Stomach (tissue), 9 donors: ENCODE results near the gene MED12L. TPM values are rescaled to one million over a fixed set of nuclear protein-coding genes. Genes with fewer than 3 reads are reported as not detected.

Experiments
- DNase-seq, 2 donors: peaks; one replicate each; pipeline versions ENCODE4 v3.0.0 to v3.0.0-alpha.2; 2013 to 2019
- H3K27ac ChIP-seq, 5 donors: fragments of 200-600 bp in 4 of 5; sonication (generic) in 4 of 5; one replicate each; pipeline ENCODE4 v1.5.1; 2013 to 2019; ENCODE audit warnings: mild to moderate bottlenecking in 1 of 5, moderate library complexity in 1 of 5
- H3K27me3 ChIP-seq, 3 donors: fragments of 200-600 bp; sonication (generic); one replicate each; pipeline ENCODE4 v1.5.1; 2017 to 2019; ENCODE audit warnings: mixed run types in 1 of 3
- H3K36me3 ChIP-seq, 4 donors: fragments of 200-600 bp; sonication (generic); 1 replicate in 3 of 4; 2 replicates in 1 of 4; pipeline ENCODE4 v1.5.1; 2016 to 2019
- H3K4me1 ChIP-seq, 4 donors: fragments of 200-600 bp; sonication (generic); one replicate each; pipeline ENCODE4 v1.5.1; 2016 to 2019
- H3K4me3 ChIP-seq, 4 donors: fragments of 200-600 bp; sonication (generic) in 3 of 4; one replicate each; pipeline ENCODE4 v1.5.1; 2016 to 2019; ENCODE audit warnings: mild to moderate bottlenecking in 1 of 4
- H3K9me3 ChIP-seq, 4 donors: fragments of 200-600 bp; sonication (generic); one replicate each; pipeline ENCODE4 v1.5.1; 2016 to 2019
- CTCF ChIP-seq, 7 experiments: fragments of 450-650 bp in 4 of 7; fragments of 200-600 bp in 3 of 7; sonication (generic) in 3 of 7; IDR thresholded peaks; one replicate each; pipeline ENCODE4 v1.5.1; 2016 to 2019; ENCODE audit warnings: antibody characterized with exemption in 7 of 7, control low read depth in 2 of 7, mild to moderate bottlenecking in 1 of 7
- EP300 ChIP-seq: sonication (generic); formaldehyde crosslinking; IDR thresholded peaks from one replicate; pipeline ENCODE4 v1.6.1; 2017; ENCODE audit warnings: antibody characterized with exemption
- POLR2A ChIP-seq, 4 donors: fragments of 450-650 bp; IDR thresholded peaks; one replicate each; pipeline ENCODE4 v1.6.1; 2016; ENCODE audit warnings: antibody characterized with exemption in 4 of 4, control low read depth in 2 of 4, mild to moderate bottlenecking in 1 of 4, moderate library complexity in 1 of 4
- POLR2AphosphoS5 ChIP-seq, 3 donors: sonication (generic); formaldehyde crosslinking; IDR thresholded peaks; one replicate each; pipeline ENCODE4 v1.6.1; 2016; ENCODE audit warnings: antibody characterized with exemption in 3 of 3
- WGBS, 5 donors: extraction: QIAGEN DNeasy Blood & Tissue Kit in 3 of 5; methylation state at CpG; one replicate each; pipeline versions ENCODE4 v1.1.5 to v1.1.7; 2013 to 2018; 5-methylcytosine and 5-hydroxymethylcytosine counted together
- intact Hi-C: fragments of 100-400 bp; cut with DNase I; formaldehyde crosslinking; loops from one replicate; pipeline ENCODE4 v1.15.1; 2023; ENCODE audit warnings: low total_unique reads
- polyA plus RNA-seq, 3 donors: library from polyadenylated mRNA; stranded (reverse); fragments of 200-250 nt; gene quantifications; one replicate each; pipeline ENCODE4 v1.2.3, GENCODE V29; 2013
- total RNA-seq, 5 donors: library from RNA; depleted of rRNA; stranded (reverse); fragments of >200 nt; gene quantifications; one replicate each; pipeline versions ENCODE4 v1.1.0 to v1.2.3, GENCODE V29; 2014 to 2016
- donor health status: healthy with polysubstance abuse.
- donor health status: Bipolar disorder and iron deficiency.
- donor health status: healthy.

Gene MED12L
- total and polyA plus RNA-seq, 8 donors: 0.06 to 2.9 (median 0.36) TPM; not detected in 2

GRCh38 chr3:151156618-151157216 is 71.3 kb downstream of the MED12L start:
- intact Hi-C loops: no loop called here
- no peaks in the 10 kb centered on the region for H3K36me3 ChIP-seq
- H3K4me3 ChIP-seq: no peak overlapping the region
- WGBS, 5 donors: 32 to 35% (median 34%) methylated on average over 3 of the region's 3 CpGs
- TF ChIP-seq EP300: no peak
- TF ChIP-seq CTCF (IDR thresholded peaks at IDR 0.05): peak in 3 of 7 experiments; percentile 25 to 48 (median 28)
- TF ChIP-seq POLR2AphosphoS5 (IDR thresholded peaks at IDR 0.05): no peak
- no peak for TF ChIP-seq POLR2A (IDR thresholded peaks at IDR 0.05)
- DNase-seq: peak in 1 of 2 donors; percentile 82
- no peak overlapping the region for H3K27ac ChIP-seq
- no peaks in the 10 kb centered on the region for H3K27me3 ChIP-seq
- H3K9me3 ChIP-seq: no peaks in the 10 kb centered on the region
- peaks cover 0 to 7% (median 0%) of the 10 kb centered on the region in 4 donors for H3K4me1 ChIP-seq

DNA sequence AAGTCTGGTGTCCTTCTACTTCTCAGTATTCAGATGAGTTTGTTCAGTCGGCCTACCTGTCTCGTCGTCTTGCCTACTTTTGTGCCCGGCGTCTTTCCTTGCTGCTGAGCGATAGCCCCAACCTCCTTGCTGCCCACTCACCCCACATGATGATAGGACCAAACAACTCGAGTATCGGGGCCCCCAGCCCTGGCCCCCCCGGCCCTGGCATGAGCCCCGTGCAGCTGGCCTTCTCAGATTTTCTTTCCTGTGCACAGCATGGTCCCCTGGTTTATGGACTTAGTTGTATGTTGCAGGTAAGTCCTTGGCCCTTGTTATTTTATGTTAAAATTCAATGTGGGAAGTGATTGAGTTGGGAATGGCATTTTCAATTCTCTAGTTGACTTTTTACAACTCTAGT is 74.3 kb downstream of the MED12L start:
- Histone ChIP-seq H3K27me3 (no peaks in the 10 kb centered on the region), H3K27ac (no peak overlapping the region), H3K4me1 (peaks cover 0 to 7% (median 0%) of the 10 kb centered on the region in 4 donors), H3K36me3 (no peaks in the 10 kb centered on the region), H3K9me3 (no peaks in the 10 kb centered on the region), H3K4me3 (no peak overlapping the region)
- TF ChIP-seq POLR2AphosphoS5 (IDR thresholded peaks at IDR 0.05) (no peak), EP300 (no peak), POLR2A (IDR thresholded peaks at IDR 0.05) (no peak), CTCF (IDR thresholded peaks at IDR 0.05) (no peak)
- 91 to 96% (median 93%) methylated on average over 10 of the region's 10 CpGs for WGBS, 5 donors
- no peak for DNase-seq
- intact Hi-C loops: no loop called here

DNA sequence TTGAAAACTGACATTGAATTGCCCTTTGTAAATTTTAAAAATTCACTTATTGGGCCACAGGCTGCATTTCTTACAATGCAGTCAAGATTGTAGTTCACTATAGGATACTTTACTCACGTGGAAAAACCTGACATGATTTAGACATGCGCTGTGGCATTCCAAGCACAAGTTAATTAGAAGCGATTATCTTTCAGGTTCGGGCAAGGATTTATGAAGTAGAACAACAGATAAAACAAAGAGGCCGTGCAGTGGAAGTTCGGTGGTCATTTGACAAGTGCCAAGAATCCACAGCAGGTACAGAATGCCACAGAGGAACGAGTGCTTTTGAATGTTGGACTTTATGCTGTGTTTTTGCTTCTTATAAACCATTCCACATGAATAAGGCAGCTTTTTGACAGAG is 79.8 kb downstream of the MED12L start:
- peaks cover 0 to 16% (median 4%) of the 10 kb centered on the region in 4 donors for H3K4me1 ChIP-seq
- H3K36me3 ChIP-seq: no peaks in the 10 kb centered on the region
- DNase-seq: no peak
- H3K27me3 ChIP-seq: no peaks in the 10 kb centered on the region
- H3K9me3 ChIP-seq: no peaks in the 10 kb centered on the region
- no peak overlapping the region for H3K27ac ChIP-seq
- 78 to 90% (median 86%) methylated on average over 7 of the region's 7 CpGs for WGBS, 5 donors
- no peak for TF ChIP-seq EP300
- TF ChIP-seq POLR2AphosphoS5 (IDR thresholded peaks at IDR 0.05): no peak
- H3K4me3 ChIP-seq: no peak overlapping the region
- intact Hi-C loops: no loop called here

- Histone ChIP-seq H3K4me3 (no peak overlapping the region), H3K4me1 (peaks cover 0 to 25% (median 4%) of the 10 kb centered on the region in 4 donors), H3K27ac (no peak overlapping the region), H3K9me3 (no peaks in the 10 kb centered on the region), H3K27me3 (no peaks in the 10 kb centered on the region), H3K36me3 (no peaks in the 10 kb centered on the region)
- 64 to 82% (median 67%) methylated on average over 3 of the region's 3 CpGs for whole genome bisulfite sequencing, 5 donors
- TF ChIP-seq CTCF (IDR thresholded peaks at IDR 0.05): no peak
- TF ChIP-seq POLR2AphosphoS5 (IDR thresholded peaks at IDR 0.05): no peak
- no peak for TF ChIP-seq POLR2A (IDR thresholded peaks at IDR 0.05)
- no peak for TF ChIP-seq EP300
- DNase-seq: no peak
- intact Hi-C loops: no loop called here
Measured at GRCh38 chr3:151166161-151166560, 80.7 kb downstream of the MED12L start.
